ENCODE results near the gene KIF3B. TPM values are rescaled to one million over a fixed set of nuclear protein-coding genes. Genes with fewer than 3 reads are reported as not detected.

The KIF3B gene
- total and polyA plus RNA-seq, 2 donors from 2014 or later: 31.6 to 62.2 TPM

DNA sequence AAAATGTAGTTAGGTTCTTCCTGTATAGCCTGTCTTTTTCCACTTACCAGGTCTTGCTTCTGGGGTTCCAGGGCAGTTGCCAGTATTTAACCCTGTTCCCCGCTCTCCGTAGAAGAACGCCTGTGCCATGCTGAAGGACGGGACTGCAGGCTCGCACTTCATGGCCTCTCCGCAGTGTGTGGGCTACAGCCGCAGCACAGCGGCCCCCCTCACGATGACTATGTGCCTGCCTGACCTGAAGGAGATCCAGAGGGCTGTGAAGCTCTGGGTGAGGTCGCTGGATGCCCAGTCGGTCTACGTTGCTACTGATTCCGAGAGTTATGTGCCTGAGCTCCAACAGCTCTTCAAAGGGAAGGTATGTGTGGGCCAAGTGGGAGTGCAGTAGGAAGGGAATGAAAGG, 46.7 kb upstream of the KIF3B start:
- no peaks in the 10 kb centered on the region for H3K27me3 ChIP-seq (ENCODE audit: control insufficient read depth, insufficient read depth, low read length)
- H3K27ac ChIP-seq (ENCODE audit: low read depth in 2 of 2, low read length in 2 of 2): no peak overlapping the region
- no peak overlapping the region for H3K9ac ChIP-seq (ENCODE audit: low read length in 3 of 3)
- TF ChIP-seq, protein P1, sequence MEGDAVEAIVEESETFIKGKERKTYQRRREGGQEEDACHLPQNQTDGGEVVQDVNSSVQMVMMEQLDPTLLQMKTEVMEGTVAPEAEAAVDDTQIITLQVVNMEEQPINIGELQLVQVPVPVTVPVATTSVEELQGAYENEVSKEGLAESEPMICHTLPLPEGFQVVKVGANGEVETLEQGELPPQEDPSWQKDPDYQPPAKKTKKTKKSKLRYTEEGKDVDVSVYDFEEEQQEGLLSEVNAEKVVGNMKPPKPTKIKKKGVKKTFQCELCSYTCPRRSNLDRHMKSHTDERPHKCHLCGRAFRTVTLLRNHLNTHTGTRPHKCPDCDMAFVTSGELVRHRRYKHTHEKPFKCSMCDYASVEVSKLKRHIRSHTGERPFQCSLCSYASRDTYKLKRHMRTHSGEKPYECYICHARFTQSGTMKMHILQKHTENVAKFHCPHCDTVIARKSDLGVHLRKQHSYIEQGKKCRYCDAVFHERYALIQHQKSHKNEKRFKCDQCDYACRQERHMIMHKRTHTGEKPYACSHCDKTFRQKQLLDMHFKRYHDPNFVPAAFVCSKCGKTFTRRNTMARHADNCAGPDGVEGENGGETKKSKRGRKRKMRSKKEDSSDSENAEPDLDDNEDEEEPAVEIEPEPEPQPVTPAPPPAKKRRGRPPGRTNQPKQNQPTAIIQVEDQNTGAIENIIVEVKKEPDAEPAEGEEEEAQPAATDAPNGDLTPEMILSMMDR (IDR thresholded peaks at IDR 0.05; ENCODE audit: borderline replicate concordance, extremely low read depth, insufficient read depth): no peak
- DNase-seq (no peak), FAIRE-seq (no peak)
- intact Hi-C loops (cut with DNase I): no loop called here
- no peaks in the 10 kb centered on the region for H3K4me1 ChIP-seq (ENCODE audit: control insufficient read depth in 2 of 3, insufficient read depth in 2 of 3, low read depth in 1 of 3, low read length in 3 of 3)
- peaks cover 3 to 51% (median 27%) of the 10 kb centered on the region in 3 donors for H3K36me3 ChIP-seq (ENCODE audit: control insufficient read depth in 2 of 3, insufficient read depth in 3 of 3, low read length in 3 of 3)
- H3K4me3 ChIP-seq (ENCODE audit: low read length in 3 of 3): no peak overlapping the region
- H3K9me3 ChIP-seq (ENCODE audit: control insufficient read depth in 2 of 3, insufficient read depth in 1 of 3, low read length in 3 of 3): no peaks in the 10 kb centered on the region

DNA sequence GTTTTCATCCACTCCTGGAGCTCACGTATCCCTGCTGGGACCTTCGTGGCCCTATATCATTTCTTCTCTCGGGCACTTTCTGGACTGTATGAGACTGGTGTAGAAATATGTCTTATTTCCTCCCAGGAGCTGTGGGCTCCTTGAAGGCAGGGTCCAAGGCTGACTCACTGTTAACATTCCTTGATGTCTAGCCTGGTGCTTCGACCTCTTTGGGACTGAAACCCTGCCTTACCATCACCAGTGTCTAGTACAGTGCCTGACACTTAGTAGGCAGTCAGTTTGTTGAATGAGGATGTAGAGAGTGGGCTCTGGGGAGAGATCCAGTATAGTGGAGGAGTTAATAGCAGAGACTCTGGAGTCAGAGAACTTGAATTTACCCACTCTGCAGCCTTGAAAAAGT, 46.2 kb upstream of the KIF3B start:
- intact Hi-C loops (cut with DNase I): no loop called here
- TF ChIP-seq, protein P1 (IDR thresholded peaks at IDR 0.05; ENCODE audit: borderline replicate concordance, extremely low read depth, insufficient read depth): no peak
- Histone ChIP-seq H3K9me3 (ENCODE audit: control insufficient read depth in 2 of 3, insufficient read depth in 1 of 3, low read length in 3 of 3) (no peaks in the 10 kb centered on the region), H3K4me3 (ENCODE audit: low read length in 3 of 3) (no peak overlapping the region), H3K4me1 (ENCODE audit: control insufficient read depth in 2 of 3, insufficient read depth in 2 of 3, low read depth in 1 of 3, low read length in 3 of 3) (no peaks in the 10 kb centered on the region), H3K27me3 (ENCODE audit: control insufficient read depth, insufficient read depth, low read length) (no peaks in the 10 kb centered on the region), H3K36me3 (ENCODE audit: control insufficient read depth in 2 of 3, insufficient read depth in 3 of 3, low read length in 3 of 3) (peaks cover 3 to 51% (median 27%) of the 10 kb centered on the region in 3 donors), H3K9ac (ENCODE audit: low read length in 3 of 3) (no peak overlapping the region), H3K27ac (ENCODE audit: low read depth in 2 of 2, low read length in 2 of 2) (no peak overlapping the region)
- no peak for FAIRE-seq
- DNase-seq: no peak

DNA sequence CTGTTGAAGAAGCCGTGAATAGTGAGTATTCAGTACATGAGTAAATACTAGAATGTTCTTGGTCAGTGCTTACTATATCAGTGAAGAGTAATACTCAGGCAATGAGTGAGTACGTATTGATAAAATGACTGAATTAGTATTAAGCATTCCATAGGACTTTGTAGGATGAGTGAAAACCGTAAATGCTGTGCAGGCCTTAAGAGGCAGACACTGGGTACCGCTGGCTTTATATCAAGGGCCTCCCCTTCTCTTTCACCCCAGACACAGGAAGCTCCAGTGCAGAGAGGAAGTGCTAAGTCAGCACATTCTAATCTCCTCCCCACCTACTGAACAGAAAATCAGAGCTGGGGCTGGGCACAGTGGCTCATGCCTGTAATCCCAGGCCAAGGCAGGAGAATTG, 45.6 kb upstream of the KIF3B start:
- TF ChIP-seq, protein P1 (IDR thresholded peaks at IDR 0.05; ENCODE audit: borderline replicate concordance, extremely low read depth, insufficient read depth): no peak
- no peak overlapping the region for H3K27ac ChIP-seq (ENCODE audit: low read depth in 2 of 2, low read length in 2 of 2)

DNA sequence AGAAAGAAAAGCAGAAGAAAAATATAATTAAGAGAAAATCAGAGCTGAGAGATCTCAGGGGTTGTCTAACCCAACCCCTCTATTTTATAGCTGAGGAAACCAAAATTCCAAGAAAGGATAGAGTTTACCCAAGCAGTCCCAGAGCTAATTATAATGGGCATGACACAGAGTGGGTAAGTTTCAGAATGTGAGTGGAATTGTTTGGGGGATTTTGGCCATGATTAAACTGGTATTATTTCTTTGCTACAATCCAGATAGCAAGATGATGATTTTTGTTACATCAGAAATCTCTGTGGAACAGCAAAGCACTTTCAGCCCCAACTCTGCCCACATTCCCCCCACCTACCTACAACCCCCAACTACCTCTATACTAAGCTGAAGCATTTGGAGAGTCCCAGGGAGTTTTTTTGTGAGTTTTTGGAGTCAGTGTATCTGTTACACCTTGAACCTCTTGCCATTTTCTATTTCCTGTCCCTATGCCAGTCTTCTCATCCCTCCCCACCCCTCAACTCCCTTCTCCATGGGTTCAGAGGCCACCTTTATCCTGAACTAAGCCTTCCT, 45.0 kb upstream of the KIF3B start:
- intact Hi-C loops (cut with DNase I): no loop called here
- DNase-seq (no peak), FAIRE-seq (no peak)
- Histone ChIP-seq H3K4me1 (ENCODE audit: control insufficient read depth in 2 of 3, insufficient read depth in 2 of 3, low read depth in 1 of 3, low read length in 3 of 3) (peaks cover 0 to 3% (median 0%) of the 10 kb centered on the region in 3 donors), H3K9me3 (ENCODE audit: control insufficient read depth in 2 of 3, insufficient read depth in 1 of 3, low read length in 3 of 3) (no peaks in the 10 kb centered on the region), H3K4me3 (ENCODE audit: low read length in 3 of 3) (no peak overlapping the region), H3K27ac (ENCODE audit: low read depth in 2 of 2, low read length in 2 of 2) (no peak overlapping the region), H3K9ac (ENCODE audit: low read length in 3 of 3) (no peak overlapping the region), H3K36me3 (ENCODE audit: control insufficient read depth in 2 of 3, insufficient read depth in 3 of 3, low read length in 3 of 3) (peaks cover 3 to 51% (median 27%) of the 10 kb centered on the region in 3 donors), H3K27me3 (ENCODE audit: control insufficient read depth, insufficient read depth, low read length) (no peaks in the 10 kb centered on the region)
- TF ChIP-seq, protein P1 (IDR thresholded peaks at IDR 0.05; ENCODE audit: borderline replicate concordance, extremely low read depth, insufficient read depth): no peak

More for the DNA sequence above, 45.6 kb upstream of the KIF3B start:
- Histone ChIP-seq H3K4me1 (ENCODE audit: control insufficient read depth in 2 of 3, insufficient read depth in 2 of 3, low read depth in 1 of 3, low read length in 3 of 3) (peaks cover 0 to 1% (median 0%) of the 10 kb centered on the region in 3 donors), H3K4me3 (ENCODE audit: low read length in 3 of 3) (no peak overlapping the region), H3K9me3 (ENCODE audit: control insufficient read depth in 2 of 3, insufficient read depth in 1 of 3, low read length in 3 of 3) (no peaks in the 10 kb centered on the region), H3K9ac (ENCODE audit: low read length in 3 of 3) (no peak overlapping the region), H3K36me3 (ENCODE audit: control insufficient read depth in 2 of 3, insufficient read depth in 3 of 3, low read length in 3 of 3) (peaks cover 3 to 51% (median 27%) of the 10 kb centered on the region in 3 donors), H3K27me3 (ENCODE audit: control insufficient read depth, insufficient read depth, low read length) (no peaks in the 10 kb centered on the region)
- intact Hi-C loops (cut with DNase I): no loop called here
- peak in 1 of 5 donors; percentile 36 for DNase-seq
- FAIRE-seq: no peak
